CD4-positive, alpha-beta T cell (primary cell): Measurements from ENCODE around the gene ZG16. TPM values are rescaled to one million over a fixed set of nuclear protein-coding genes. Genes with fewer than 3 reads are reported as not detected.
"Not testable (repeated sequence)": the region's sequence is repeated elsewhere in the genome, so short reads cannot be mapped to it uniquely, and the experiment has no call there.

Source experiments
- ATAC-seq: fragments of 200-7000 bp; cut with Tn5 transposase; one replicate; pipeline ENCODE4 v1.10.0; 2022; ENCODE audit warnings: mild to moderate bottlenecking; ENCODE audit not compliant: poor library complexity
- CTCF ChIA-PET: fragments of 350-600 bp; sonication (Branson Sonifier 250); formaldehyde crosslinking; loops from one replicate; lab custom pipeline; 2021; ENCODE audit warnings: antibody characterized with exemption, inconsistent platforms; lab: Charles Lee
- POLR2A ChIA-PET: fragments of 350-600 bp; sonication (Branson Sonifier 250); formaldehyde crosslinking; loops from one replicate; lab custom pipeline; 2021; ENCODE audit warnings: antibody characterized with exemption, inconsistent platforms; lab: Charles Lee
- DNase-seq, 14 experiments: peaks; one replicate each; pipeline ENCODE4 v3.0.0-alpha.2; 2013 to 2020; ENCODE audit warnings: mixed read lengths in 2 of 14
- H3K27ac ChIP-seq, 2 donors: one replicate each; pipeline versions ENCODE4 v1.5.1 to v1.7.0; 2013; ENCODE audit warnings: low read length in 2 of 2, low read depth in 1 of 2, mild to moderate bottlenecking in 1 of 2
- H3K27me3 ChIP-seq, 2 experiments: 1 replicate in 1 of 2; 2 replicates in 1 of 2; pipeline versions ENCODE4 v1.6.1 to v1.7.0; 2013; ENCODE audit warnings: low read length in 2 of 2, control low read depth in 1 of 2, mild to moderate bottlenecking in 1 of 2, moderate library complexity in 1 of 2; ENCODE audit not compliant: insufficient read depth in 2 of 2, control insufficient read depth in 1 of 2
- H3K36me3 ChIP-seq: one replicate; pipeline ENCODE4 v1.6.1; 2013; ENCODE audit warnings: low read length, control low read depth; ENCODE audit not compliant: insufficient read depth
- H3K4me1 ChIP-seq: one replicate; pipeline ENCODE4 v1.6.1; 2013; ENCODE audit warnings: low read length, control low read depth; ENCODE audit not compliant: insufficient read depth
- H3K4me3 ChIP-seq: one replicate; pipeline ENCODE4 v1.5.1; 2013; ENCODE audit warnings: mild to moderate bottlenecking, low read length, moderate library complexity
- H3K9me3 ChIP-seq, 2 experiments: 1 replicate in 1 of 2; 2 replicates in 1 of 2; pipeline versions ENCODE4 v1.6.1 to v1.7.0; 2013; ENCODE audit warnings: low read length in 2 of 2, mild to moderate bottlenecking in 2 of 2, control low read depth in 1 of 2, moderate library complexity in 1 of 2; ENCODE audit not compliant: control insufficient read depth in 1 of 2, insufficient read depth in 1 of 2
- H3K27ac Mint-ChIP-seq: one replicate; pipeline ENCODE4 v1.8.0; 2020; ENCODE audit warnings: mixed read lengths
- H3K27me3 Mint-ChIP-seq: one replicate; pipeline ENCODE4 v1.8.0; 2021; ENCODE audit warnings: mixed read lengths
- H3K36me3 Mint-ChIP-seq: one replicate; pipeline ENCODE4 v1.8.0; 2021; ENCODE audit warnings: low read depth, mixed read lengths
- H3K4me1 Mint-ChIP-seq: one replicate; pipeline ENCODE4 v1.8.0; 2021; ENCODE audit warnings: low read depth, mixed read lengths
- H3K4me3 Mint-ChIP-seq: one replicate; pipeline ENCODE4 v1.8.0; 2020; ENCODE audit warnings: mild to moderate bottlenecking, mixed read lengths
- H3K9me3 Mint-ChIP-seq: one replicate; pipeline ENCODE4 v1.8.0; 2020; ENCODE audit warnings: mixed read lengths
- CTCF ChIP-seq: fragments of 200-600 bp; IDR thresholded peaks from one replicate; pipeline ENCODE4 v1.8.0; 2022; ENCODE audit warnings: antibody characterized with exemption, mild to moderate bottlenecking
- intact Hi-C, 2 experiments: fragments of 100-400 bp; cut with DNase I in 1 of 2; cut with micrococcal nuclease in 1 of 2; formaldehyde crosslinking; loops; one replicate each; pipeline versions ENCODE4 v1.15.1 to v1.9.0; 2023 to 2025; cut with DNase I, micrococcal nuclease
- total RNA-seq, 174 experiments: library from RNA in 2 of 174; stranded (reverse) in 2 of 174; gene quantifications; one replicate each; pipeline ENCODE4 v1.2.3 and lab custom pipeline; 2021 to 2026

Gene ZG16
- total RNA-seq, 2 experiments from 2014 or later, result not detected

- Mint-ChIP-seq H3K4me3 (no peak overlapping the region), H3K36me3 (no peaks in the 10 kb centered on the region), H3K9me3 (no peaks in the 10 kb centered on the region), H3K27me3 (no peaks in the 10 kb centered on the region), H3K27ac (no peak overlapping the region), H3K4me1 (peaks cover 38% of the 10 kb centered on the region)
- H3K4me1 ChIP-seq, result peaks cover 33% of the 10 kb centered on the region
- intact Hi-C loops, result no loop called here
- ChIA-PET CTCF (no interaction called here), POLR2A (interaction anchor here (1.5 to 1.9 kb wide), 2 partner anchors 14 to 22 kb away, joined by 3 to 4 read pairs; no protein-coding TSS in a partner anchor)
- H3K27me3 ChIP-seq, result no peaks in the 10 kb centered on the region
- no peak for TF ChIP-seq CTCF
- ATAC-seq (no peak), DNase-seq (no peak)
- no peak overlapping the region for H3K27ac ChIP-seq
- no peak overlapping the region for H3K4me3 ChIP-seq
- H3K9me3 ChIP-seq, result no peaks in the 10 kb centered on the region
- H3K36me3 ChIP-seq, result no peaks in the 10 kb centered on the region
Measured at GRCh38 chr16:29760567-29761279, 17.3 kb upstream of the ZG16 start.

- H3K36me3 Mint-ChIP-seq, DNase-seq, H3K27me3 Mint-ChIP-seq, H3K4me3 ChIP-seq, H3K36me3 ChIP-seq, H3K27me3 ChIP-seq, H3K9me3 ChIP-seq, H3K27ac Mint-ChIP-seq, H3K9me3 Mint-ChIP-seq, ATAC-seq, H3K4me3 Mint-ChIP-seq, intact Hi-C loops, H3K27ac ChIP-seq: not testable (repeated sequence)
- CTCF ChIA-PET, result interaction anchor here (0.7 to 0.8 kb wide), 2 partner anchors 29 to 46 kb away, joined by 3 to 4 read pairs; no protein-coding TSS in a partner anchor
- POLR2A ChIA-PET, result interaction anchor here (0.6 to 1.5 kb wide), 2 partner anchors 23 to 688 kb away, joined by 3 read pairs; no protein-coding TSS in a partner anchor
- H3K4me1 ChIP-seq, result peaks cover 28% of the 10 kb centered on the region
- H3K4me1 Mint-ChIP-seq, result peaks cover 34% of the 10 kb centered on the region
Measured at GRCh38 chr16:29761280-29761651, 16.8 kb upstream of the ZG16 start.

GRCh38 chr16:29761882-29762281, 16.2 kb upstream of the ZG16 start:
- ChIA-PET POLR2A (interaction anchor here (0.6 to 1.5 kb wide), 2 partner anchors 23 to 687 kb away, joined by 3 read pairs; no protein-coding TSS in a partner anchor), CTCF (interaction anchor here (0.7 to 0.8 kb wide), 2 partner anchors 28 to 47 kb away, joined by 3 to 4 read pairs; no protein-coding TSS in a partner anchor)
- ATAC-seq (no peak), DNase-seq (no peak)
- Mint-ChIP-seq H3K27ac (no peak overlapping the region), H3K9me3 (no peaks in the 10 kb centered on the region), H3K36me3 (no peaks in the 10 kb centered on the region), H3K4me3 (no peak overlapping the region), H3K27me3 (no peaks in the 10 kb centered on the region), H3K4me1 (peaks cover 28% of the 10 kb centered on the region)
- H3K27me3 ChIP-seq, result no peaks in the 10 kb centered on the region
- no peaks in the 10 kb centered on the region for H3K9me3 ChIP-seq
- TF ChIP-seq CTCF, result no peak
- intact Hi-C loops, result no loop called here
- H3K36me3 ChIP-seq, result no peaks in the 10 kb centered on the region
- peaks cover 24% of the 10 kb centered on the region for H3K4me1 ChIP-seq
- H3K4me3 ChIP-seq, result no peak overlapping the region
- no peak overlapping the region for H3K27ac ChIP-seq
